PC-3 (cell line): ENCODE measurements around the gene CLTCL1. TPM values are rescaled to one million over a fixed set of nuclear protein-coding genes. Genes with fewer than 3 reads are reported as not detected.

ENCODE experiments used
- ATAC-seq: fragments of 200-7000 bp; cut with Tn5 transposase; 2 replicates; pipeline ENCODE4 v1.9.1; 2020; ENCODE audit warnings: mild to moderate bottlenecking, moderate library complexity
- BruUV-seq: library from RNA; stranded (reverse); fragments of 400-500 nt; replicated peaks from 2 replicates; lab custom pipeline; 2021; lab: Mats Ljungman, UMichigan
- CTCF ChIA-PET: fragments of 300-600 bp; sonication (Branson Sonifier 250); formaldehyde crosslinking; loops from one replicate; lab custom pipeline; 2022; ENCODE audit warnings: antibody characterized with exemption; lab: Charles Lee
- POLR2A ChIA-PET: fragments of 300-600 bp; sonication (Branson Sonifier 250); formaldehyde crosslinking; loops from one replicate; lab custom pipeline; 2022; ENCODE audit warnings: antibody characterized with exemption; ENCODE audit not compliant: unreplicated experiment; lab: Charles Lee
- DNase-seq: peaks from one replicate; pipeline ENCODE4 v3.0.0-alpha.2; 2015
- H2AFZ ChIP-seq: fragments of 300-600 bp; sonication (generic); 2 replicates; pipeline ENCODE4 v1.6.0; 2016; ENCODE audit warnings: antibody characterized with exemption, low read length
- H3F3A ChIP-seq: fragments of 300-600 bp; sonication (generic); one replicate; pipeline ENCODE4 v1.6.0; 2017; ENCODE audit warnings: antibody characterized with exemption, low read length, control low read depth, mild to moderate bottlenecking; ENCODE audit not compliant: unreplicated experiment
- H3K27ac ChIP-seq: fragments of 300-600 bp; sonication (generic); 2 replicates; pipeline ENCODE4 v1.5.1; 2016; ENCODE audit warnings: mild to moderate bottlenecking, low read length
- H3K27me3 ChIP-seq: fragments of 300-600 bp; sonication (generic); 2 replicates; pipeline ENCODE4 v1.6.1; 2016; ENCODE audit warnings: low read length, mixed read lengths
- H3K36me3 ChIP-seq: fragments of 300-600 bp; sonication (generic); 2 replicates; pipeline ENCODE4 v1.6.1; 2016; ENCODE audit warnings: low read depth, mixed run types, low read length, mixed read lengths
- H3K4me1 ChIP-seq: fragments of 300-600 bp; sonication (generic); 2 replicates; pipeline ENCODE4 v1.5.1; 2016; ENCODE audit warnings: low read length; ENCODE audit not compliant: insufficient read depth
- H3K4me2 ChIP-seq: fragments of 300-600 bp; sonication (generic); 2 replicates; pipeline ENCODE4 v1.6.0; 2016; ENCODE audit warnings: low read length
- H3K4me3 ChIP-seq: fragments of 300-600 bp; sonication (generic); 2 replicates; pipeline ENCODE4 v1.5.1; 2016; ENCODE audit warnings: mild to moderate bottlenecking, low read length, mixed read lengths
- H3K79me2 ChIP-seq: fragments of 300-600 bp; sonication (generic); 2 replicates; pipeline ENCODE4 v1.6.1; 2017; ENCODE audit warnings: low read length, mixed read lengths
- H3K9ac ChIP-seq: fragments of 300-600 bp; sonication (generic); 2 replicates; pipeline ENCODE4 v1.6.0; 2016; ENCODE audit warnings: mild to moderate bottlenecking, low read length
- H3K9me2 ChIP-seq: fragments of 300-600 bp; sonication (generic); replicated peaks from 2 replicates; pipeline ENCODE4 v1.6.1; 2016; ENCODE audit warnings: mixed run types, low read length, mixed read lengths
- H3K9me3 ChIP-seq: fragments of 300-600 bp; sonication (generic); 2 replicates; pipeline ENCODE4 v1.6.1; 2016; ENCODE audit warnings: low read length, mixed read lengths
- H4K20me1 ChIP-seq: fragments of 300-600 bp; sonication (generic); 2 replicates; pipeline ENCODE4 v1.6.1; 2016; ENCODE audit warnings: low read length, mixed read lengths
- EZH2 ChIP-seq: fragments of 300-600 bp; sonication (generic); IDR thresholded peaks from one replicate; pipeline ENCODE4 v1.6.1; 2017; ENCODE audit warnings: antibody characterized with exemption, mild to moderate bottlenecking, low read length; ENCODE audit not compliant: unreplicated experiment
- EZH2phosphoT487 ChIP-seq: fragments of 300-600 bp; sonication (generic); IDR thresholded peaks from 2 replicates; pipeline ENCODE4 v1.6.1; 2018; ENCODE audit warnings: mild to moderate bottlenecking, antibody characterized with exemption, low read length, borderline replicate concordance
- intact Hi-C: fragments of 100-400 bp; cut with micrococcal nuclease; formaldehyde crosslinking; loops from 2 replicates; pipeline ENCODE4 v1.9.0; 2023
- total RNA-seq: library from RNA; depleted of rRNA; stranded (reverse); fragments of >200 nt; gene quantifications from 2 replicates; pipeline ENCODE4 v1.2.3, GENCODE V29; 2014
- TF ChIP-seq, protein P1 (sequence below): fragments of 300-600 bp; sonication (generic); conservative IDR thresholded peaks from 2 replicates; pipeline ENCODE4 v1.5.1; 2017; ENCODE audit warnings: antibody characterized with exemption, low read depth, mild to moderate bottlenecking, low read length

Gene CLTCL1
- total RNA-seq, 1 experiment from 2014 or later = 5.5 TPM

DNA sequence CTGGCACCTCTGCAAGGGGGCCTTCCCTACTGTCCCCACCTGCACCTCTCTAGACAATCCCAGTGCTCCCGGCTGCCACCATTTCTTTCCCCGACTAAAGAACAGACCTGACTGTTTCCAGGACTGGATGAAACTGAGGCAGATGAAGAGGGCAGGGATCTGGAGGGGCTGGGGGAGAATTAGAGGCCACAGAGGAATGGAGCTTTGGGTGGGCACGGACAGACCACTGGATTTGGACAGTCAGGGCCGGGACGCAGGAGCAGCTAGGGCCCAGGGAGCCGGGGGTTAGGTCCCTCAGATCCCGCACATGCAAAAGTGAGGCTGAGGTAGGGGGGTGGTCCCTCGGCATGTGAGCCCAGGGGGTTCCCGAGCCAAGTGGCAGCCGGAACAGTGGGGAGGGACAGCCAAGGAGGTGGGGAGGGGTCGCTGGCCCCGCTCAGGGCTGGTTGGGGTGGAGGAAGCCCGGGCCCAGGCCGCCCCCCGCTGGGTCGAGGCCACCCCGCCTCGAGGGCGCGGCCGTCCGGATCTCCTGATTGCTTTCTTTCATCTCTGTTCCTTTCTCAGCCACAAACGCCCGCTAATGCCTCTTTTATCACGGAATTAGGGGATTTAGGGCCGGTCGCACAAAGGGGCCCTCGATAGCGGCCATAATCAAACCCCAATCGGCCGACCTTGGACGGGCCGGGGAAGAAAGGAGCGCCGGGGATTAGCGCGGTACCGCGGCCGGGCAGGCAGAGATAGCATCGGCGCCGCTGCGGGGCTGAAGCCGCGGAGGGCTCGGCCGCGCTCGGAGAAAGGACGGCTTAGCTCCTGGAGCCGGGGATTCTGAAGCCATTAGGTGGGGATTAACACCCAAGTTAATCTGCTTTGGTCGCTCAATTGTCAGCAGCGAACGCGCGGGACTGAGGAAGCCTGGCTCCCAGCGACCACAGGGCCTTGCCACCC is 122.2 kb downstream of the CLTCL1 start:
- CTCF ChIA-PET = interaction anchor here (0.6 kb wide), 1 partner anchor 69 kb away, joined by 4 read pairs; no protein-coding TSS in a partner anchor
- Histone ChIP-seq H3K4me2 (peak overlapping the region; percentile 87), H4K20me1 (no peaks in the 10 kb centered on the region), H3K9ac (no peak overlapping the region), H3K79me2 (peaks cover 36% of the 10 kb centered on the region), H3F3A (no peaks in the 10 kb centered on the region), H3K4me1 (peaks cover 22% of the 10 kb centered on the region), H2AFZ (peak overlapping the region; percentile 63; the same call in 1 of the 2 replicates), H3K27ac (no peak overlapping the region), H3K9me2 (no peaks in the 10 kb centered on the region), H3K9me3 (no peaks in the 10 kb centered on the region), H3K27me3 (peaks cover 28% of the 10 kb centered on the region), H3K36me3 (no peaks in the 10 kb centered on the region), H3K4me3 (peak overlapping the region; percentile 61)
- DNase-seq = no peak
- no peak for ATAC-seq
- no TSS peak for BruUV-seq
- POLR2A ChIA-PET = no interaction called here
- peak; percentile 24 for TF ChIP-seq EZH2
- no peak for TF ChIP-seq EZH2phosphoT487
- TF ChIP-seq, protein P1, sequence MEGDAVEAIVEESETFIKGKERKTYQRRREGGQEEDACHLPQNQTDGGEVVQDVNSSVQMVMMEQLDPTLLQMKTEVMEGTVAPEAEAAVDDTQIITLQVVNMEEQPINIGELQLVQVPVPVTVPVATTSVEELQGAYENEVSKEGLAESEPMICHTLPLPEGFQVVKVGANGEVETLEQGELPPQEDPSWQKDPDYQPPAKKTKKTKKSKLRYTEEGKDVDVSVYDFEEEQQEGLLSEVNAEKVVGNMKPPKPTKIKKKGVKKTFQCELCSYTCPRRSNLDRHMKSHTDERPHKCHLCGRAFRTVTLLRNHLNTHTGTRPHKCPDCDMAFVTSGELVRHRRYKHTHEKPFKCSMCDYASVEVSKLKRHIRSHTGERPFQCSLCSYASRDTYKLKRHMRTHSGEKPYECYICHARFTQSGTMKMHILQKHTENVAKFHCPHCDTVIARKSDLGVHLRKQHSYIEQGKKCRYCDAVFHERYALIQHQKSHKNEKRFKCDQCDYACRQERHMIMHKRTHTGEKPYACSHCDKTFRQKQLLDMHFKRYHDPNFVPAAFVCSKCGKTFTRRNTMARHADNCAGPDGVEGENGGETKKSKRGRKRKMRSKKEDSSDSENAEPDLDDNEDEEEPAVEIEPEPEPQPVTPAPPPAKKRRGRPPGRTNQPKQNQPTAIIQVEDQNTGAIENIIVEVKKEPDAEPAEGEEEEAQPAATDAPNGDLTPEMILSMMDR = no peak
- intact Hi-C loops = no loop called here

DNA sequence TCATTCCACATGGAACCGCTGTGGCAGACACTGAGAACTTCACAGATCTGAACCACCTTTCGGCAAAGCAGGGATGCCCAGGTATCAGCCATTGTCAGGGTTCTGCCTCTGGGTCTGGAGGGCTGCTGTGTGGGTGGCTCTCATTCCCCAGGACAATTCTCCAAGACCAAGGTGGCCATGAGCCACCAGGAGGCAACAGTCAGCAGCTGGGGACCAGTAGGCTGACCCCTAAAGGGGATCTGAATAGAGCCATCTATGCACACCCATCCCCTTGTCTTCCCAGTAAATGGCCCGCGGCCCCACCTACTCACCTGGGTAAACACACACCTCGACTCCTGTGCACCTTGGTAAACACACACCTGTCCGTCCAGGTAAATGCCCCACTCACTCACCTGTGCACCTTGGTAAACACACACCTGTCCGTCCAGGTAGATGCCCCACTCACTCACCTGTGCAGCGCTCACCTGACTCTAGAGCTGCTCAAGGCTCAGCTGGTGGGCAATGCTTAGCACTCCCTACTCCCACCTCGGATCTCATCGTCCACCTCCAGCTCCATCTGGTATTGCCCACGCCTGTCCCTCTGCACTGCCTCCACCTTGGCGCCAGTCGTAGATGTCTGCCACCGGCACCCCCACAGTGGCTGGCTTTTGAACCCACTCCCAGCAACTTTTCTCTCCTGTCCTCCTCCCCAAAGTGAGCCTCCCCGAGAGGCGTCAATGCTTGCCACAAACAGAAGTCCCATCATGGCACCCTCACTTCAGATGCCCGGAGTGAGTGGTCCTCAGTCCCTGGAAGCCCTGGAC is 123.2 kb downstream of the CLTCL1 start:
- Histone ChIP-seq H3K4me2 (no peak overlapping the region), H3K9me3 (no peaks in the 10 kb centered on the region), H4K20me1 (no peaks in the 10 kb centered on the region), H3K27me3 (peaks cover 28% of the 10 kb centered on the region), H2AFZ (no peak overlapping the region), H3K4me1 (peaks cover 15% of the 10 kb centered on the region), H3K9ac (no peak overlapping the region), H3K36me3 (no peaks in the 10 kb centered on the region), H3K27ac (no peak overlapping the region), H3K9me2 (no peaks in the 10 kb centered on the region), H3K79me2 (peaks cover 26% of the 10 kb centered on the region), H3F3A (no peaks in the 10 kb centered on the region), H3K4me3 (no peak overlapping the region)
- no TSS peak for BruUV-seq
- ChIA-PET CTCF (interaction anchor here (0.6 kb wide), 1 partner anchor 70 kb away, joined by 4 read pairs; no protein-coding TSS in a partner anchor), POLR2A (no interaction called here)
- no peak for TF ChIP-seq EZH2
- TF ChIP-seq, protein P1 = peak; percentile 27; the same call in 1 of the 2 replicates
- TF ChIP-seq EZH2phosphoT487 = no peak
- ATAC-seq = no peak; the same call in 1 of the 2 replicates
- no peak for DNase-seq
- intact Hi-C loops = no loop called here
